Measurements from ENCODE around the gene MATR3. TPM values are rescaled to one million over a fixed set of nuclear protein-coding genes. Genes with fewer than 3 reads are reported as not detected.

Gene MATR3
- total RNA-seq, 2 donors from 2014 or later: 104 to 162 TPM

GRCh38 chr5:139371482-139372435 is 78.2 kb downstream of the MATR3 start:
- DNase-seq (peak; percentile 45), ATAC-seq (peak in 1 of 2 donors; percentile 24)
- intact Hi-C loops (cut with DNase I): no loop called here

- DNase-seq (no peak), ATAC-seq (no peak)
- intact Hi-C loops (cut with DNase I): no loop called here
These were observed 81.4 kb downstream of the MATR3 start for GRCh38 chr5:139374909-139375308.

GRCh38 chr5:139376364-139376763 is 82.8 kb downstream of the MATR3 start:
- intact Hi-C loops (cut with DNase I): no loop called here
- no peak for DNase-seq
- no peak for ATAC-seq

- ATAC-seq (no peak), DNase-seq (no peak)
- intact Hi-C loops (cut with DNase I): no loop called here
These were observed 83.7 kb downstream of the MATR3 start for GRCh38 chr5:139377226-139377625.

GRCh38 chr5:139378101-139378825 is 84.7 kb downstream of the MATR3 start:
- ATAC-seq: no peak
- intact Hi-C loops (cut with DNase I): no loop called here

GRCh38 chr5:139378941-139379361 is 85.4 kb downstream of the MATR3 start:
- intact Hi-C loops (cut with DNase I): no loop called here
- DNase-seq (no peak), ATAC-seq (no peak)

More at GRCh38 chr5:139378101-139378825, 84.7 kb downstream of the MATR3 start:
- DNase-seq: no peak

GRCh38 chr5:139379626-139380449 is 86.3 kb downstream of the MATR3 start:
- DNase-seq: no peak
- intact Hi-C loops (cut with DNase I): no loop called here
- no peak for ATAC-seq

Other genes with a start within 250 kb of the MATR3 start
- 10 to 100 TPM; 41.4 to 42.5 TPM for gene SIL1, start 95.4 kb upstream of the MATR3 start, total RNA-seq
- 100 to 1,000 TPM; 108 to 123 TPM for gene PAIP2, start 48.1 kb downstream of the MATR3 start, total RNA-seq
- gene SLC23A1, start 89.6 kb downstream of the MATR3 start, total RNA-seq: not detected
- gene MZB1, start 96.2 kb downstream of the MATR3 start, total RNA-seq: 1 to 10 TPM in 1 of 2 donors, under 1 TPM in 1; 0.55 to 1.2 TPM
- 10 to 100 TPM; 21.7 to 27.9 TPM for gene PROB1, start 101.4 kb downstream of the MATR3 start, total RNA-seq
- gene SPATA24, start 110.3 kb downstream of the MATR3 start, total RNA-seq: 1 to 10 TPM; 8.8 to 9.0 TPM
- gene DNAJC18, start 145.8 kb downstream of the MATR3 start, total RNA-seq: 10 to 100 TPM; 14.8 to 15.2 TPM
- gene ECSCR, start 169.0 kb downstream of the MATR3 start, total RNA-seq: 10 to 100 TPM; 21.6 to 49.8 TPM
- gene SMIM33, start 177.3 kb downstream of the MATR3 start, total RNA-seq: not detected
- gene STING1, start 189.0 kb downstream of the MATR3 start, total RNA-seq: 10 to 100 TPM; 84.4 to 92.0 TPM